ENCODE data around the gene RPTOR. TPM values are rescaled to one million over a fixed set of nuclear protein-coding genes. Genes with fewer than 3 reads are reported as not detected.

Gene RPTOR
- total and polyA plus RNA-seq, 2 donors (not counting 3 experiments of a cell fraction or from before 2014, with no cell fraction given): 10.7 to 41.8 TPM

DNA sequence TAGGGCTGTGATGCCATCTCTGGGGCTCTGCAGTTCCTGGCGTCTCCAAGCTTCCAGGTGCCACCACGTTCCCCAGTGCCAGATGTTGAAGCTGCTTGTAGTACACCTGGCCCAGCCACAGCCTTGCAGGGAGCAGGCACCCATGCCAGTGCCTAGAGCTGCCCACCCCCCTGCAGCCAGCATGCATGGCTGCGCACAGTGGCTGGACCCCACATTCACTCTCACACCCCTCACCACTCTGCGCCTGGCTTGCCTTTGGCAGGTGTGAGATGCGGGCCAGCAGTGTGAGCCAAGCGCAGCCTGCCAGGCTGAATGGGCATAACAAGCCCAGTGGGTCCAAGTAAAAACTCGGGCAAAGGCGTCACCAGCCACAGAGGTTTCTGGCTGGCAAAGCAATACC is 371.6 kb downstream of the RPTOR start:
- Histone ChIP-seq H3K4me1 (ENCODE audit: control insufficient read depth, extremely low read depth, insufficient read depth, low read length) (no peaks in the 10 kb centered on the region), H2AFZ (ENCODE audit: low read depth, low read length) (no peak overlapping the region), H3K9me3 (replicated peaks; ENCODE audit: control insufficient read depth, insufficient read depth, low read length) (no peaks in the 10 kb centered on the region), H3K79me2 (ENCODE audit: control insufficient read depth, insufficient read depth, low read length) (no peaks in the 10 kb centered on the region), H3K27ac (ENCODE audit: insufficient read depth, low read depth, low read length) (no peak overlapping the region), H3K9ac (replicated peaks; ENCODE audit: extremely low read depth, insufficient read depth, low read length) (no peak overlapping the region), H3K4me2 (ENCODE audit: insufficient read depth, low read length) (no peak overlapping the region), H3K4me3 (replicated peaks in 1 of 3; ENCODE audit: insufficient read depth in 1 of 3, low read depth in 1 of 3, low read length in 3 of 3) (no peak overlapping the region), H3K36me3 (ENCODE audit: control insufficient read depth in 2 of 2, extremely low read depth in 1 of 2, insufficient read depth in 2 of 2, low read length in 2 of 2) (peaks cover 0 to 14% of the 10 kb centered on the region in 2 experiments), H3K27me3 (ENCODE audit: control insufficient read depth in 2 of 2, insufficient read depth in 2 of 2, low read length in 2 of 2) (no peaks in the 10 kb centered on the region), H3K9me1 (replicated peaks; ENCODE audit: control insufficient read depth, extremely low read depth, insufficient read depth, low read length) (no peaks in the 10 kb centered on the region), H4K20me1 (replicated peaks; ENCODE audit: control insufficient read depth, extremely low read depth, insufficient read depth, low read length) (no peaks in the 10 kb centered on the region)
- no TSS peak for BruUV-seq (replicated peaks)
- no peak for TF ChIP-seq POLR2AphosphoS5 (IDR thresholded peaks at IDR 0.05; ENCODE audit: insufficient read depth, low read depth, low read length)
- TF ChIP-seq GATA2 (IDR thresholded peaks at IDR 0.05; ENCODE audit: insufficient read depth, insufficient read length, low read depth, low read length): no peak
- TF ChIP-seq EZH2 (IDR thresholded peaks at IDR 0.05; ENCODE audit: borderline replicate concordance, low read depth, low read length, severe bottlenecking): no peak
- TF ChIP-seq FOS (IDR thresholded peaks at IDR 0.05; ENCODE audit: borderline replicate concordance, insufficient read depth, low read length): no peak
- TF ChIP-seq JUN (IDR thresholded peaks at IDR 0.05; ENCODE audit: borderline replicate concordance, insufficient read depth, insufficient read length, low read depth): no peak
- TF ChIP-seq, protein P1, sequence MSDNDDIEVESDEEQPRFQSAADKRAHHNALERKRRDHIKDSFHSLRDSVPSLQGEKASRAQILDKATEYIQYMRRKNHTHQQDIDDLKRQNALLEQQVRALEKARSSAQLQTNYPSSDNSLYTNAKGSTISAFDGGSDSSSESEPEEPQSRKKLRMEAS (IDR thresholded peaks at IDR 0.05; ENCODE audit: insufficient read depth, insufficient read length): no peak
- TF ChIP-seq MYC (IDR thresholded peaks at IDR 0.05; ENCODE audit: low read depth, low read length): no peak
- TF ChIP-seq, protein P2, sequence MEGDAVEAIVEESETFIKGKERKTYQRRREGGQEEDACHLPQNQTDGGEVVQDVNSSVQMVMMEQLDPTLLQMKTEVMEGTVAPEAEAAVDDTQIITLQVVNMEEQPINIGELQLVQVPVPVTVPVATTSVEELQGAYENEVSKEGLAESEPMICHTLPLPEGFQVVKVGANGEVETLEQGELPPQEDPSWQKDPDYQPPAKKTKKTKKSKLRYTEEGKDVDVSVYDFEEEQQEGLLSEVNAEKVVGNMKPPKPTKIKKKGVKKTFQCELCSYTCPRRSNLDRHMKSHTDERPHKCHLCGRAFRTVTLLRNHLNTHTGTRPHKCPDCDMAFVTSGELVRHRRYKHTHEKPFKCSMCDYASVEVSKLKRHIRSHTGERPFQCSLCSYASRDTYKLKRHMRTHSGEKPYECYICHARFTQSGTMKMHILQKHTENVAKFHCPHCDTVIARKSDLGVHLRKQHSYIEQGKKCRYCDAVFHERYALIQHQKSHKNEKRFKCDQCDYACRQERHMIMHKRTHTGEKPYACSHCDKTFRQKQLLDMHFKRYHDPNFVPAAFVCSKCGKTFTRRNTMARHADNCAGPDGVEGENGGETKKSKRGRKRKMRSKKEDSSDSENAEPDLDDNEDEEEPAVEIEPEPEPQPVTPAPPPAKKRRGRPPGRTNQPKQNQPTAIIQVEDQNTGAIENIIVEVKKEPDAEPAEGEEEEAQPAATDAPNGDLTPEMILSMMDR (IDR thresholded peaks at IDR 0.05; ENCODE audit: extremely low read depth in 1 of 2, insufficient read depth in 1 of 2, low read depth in 1 of 2, low read length in 2 of 2): no peak
- TF ChIP-seq POLR2A (IDR thresholded peaks at IDR 0.05; ENCODE audit: low read depth, low read length): no peak
- DNase-seq (ENCODE audit: low read depth, low spot score): no peak
- intact Hi-C loops (cut with micrococcal nuclease) (no loop called here), dilution Hi-C loops (cut with MboI; ENCODE audit: extremely low pct_ligation_motif_present, low sequenced_read_pairs) (no loop called here)
- POLR2A ChIA-PET: no interaction called here
- FAIRE-seq: no peak
- CTCF ChIA-PET: interaction anchor here (1.5 kb wide), 1 partner anchor 12 kb away, joined by 5 read pairs; no protein-coding TSS in a partner anchor

All from endothelial cell of umbilical vein (primary cell).